OCI-LY3 (cell line): ENCODE results near the gene SIVA1.

Source experiments
- CTCF ChIP-seq: fragments of 200-600, 300-600 bp; sonication (generic); IDR thresholded peaks from 2 replicates; pipeline ENCODE4 v1.5.1; 2014; ENCODE audit warnings: antibody characterized with exemption, low read length, low read depth
- EZH2phosphoT487 ChIP-seq: fragments of 200-600 bp; shearing (Covaris generic); IDR thresholded peaks from 2 replicates; pipeline ENCODE4 v1.6.1; 2018; ENCODE audit warnings: antibody characterized with exemption, mixed run types, low read depth

- no peak for TF ChIP-seq CTCF
- TF ChIP-seq EZH2phosphoT487: no peak
Observed at GRCh38 chr14:104784846-104785707, 32.1 kb downstream of the SIVA1 start.
